HUES48 (cell line): Measurements from ENCODE around the gene OST4.

Experiments used
- H3K27ac ChIP-seq: one replicate; pipeline ENCODE4 v1.7.0; 2013; ENCODE audit warnings: low read depth, low read length, inconsistent platforms
- H3K27me3 ChIP-seq: 2 replicates; pipeline ENCODE4 v1.6.1; 2013; ENCODE audit warnings: mild to moderate bottlenecking, low read length; ENCODE audit not compliant: control insufficient read depth, insufficient read depth
- H3K36me3 ChIP-seq: 2 replicates; pipeline ENCODE4 v1.6.1; 2013; ENCODE audit warnings: low read length; ENCODE audit not compliant: control insufficient read depth, insufficient read depth
- H3K4me1 ChIP-seq: 2 replicates; pipeline ENCODE4 v1.6.1; 2013; ENCODE audit warnings: mild to moderate bottlenecking, low read length; ENCODE audit not compliant: control insufficient read depth, insufficient read depth
- H3K4me3 ChIP-seq: 2 replicates; pipeline ENCODE4 v1.5.1; 2013; ENCODE audit warnings: mild to moderate bottlenecking, low read depth, low read length
- H3K9ac ChIP-seq: 2 replicates; pipeline ENCODE4 v1.6.1; 2013; ENCODE audit warnings: mild to moderate bottlenecking, low read depth, low read length, moderate library complexity
- H3K9me3 ChIP-seq: 2 replicates; pipeline ENCODE4 v1.6.1; 2013; ENCODE audit warnings: low read length; ENCODE audit not compliant: control insufficient read depth, insufficient read depth

The OST4 gene

DNA sequence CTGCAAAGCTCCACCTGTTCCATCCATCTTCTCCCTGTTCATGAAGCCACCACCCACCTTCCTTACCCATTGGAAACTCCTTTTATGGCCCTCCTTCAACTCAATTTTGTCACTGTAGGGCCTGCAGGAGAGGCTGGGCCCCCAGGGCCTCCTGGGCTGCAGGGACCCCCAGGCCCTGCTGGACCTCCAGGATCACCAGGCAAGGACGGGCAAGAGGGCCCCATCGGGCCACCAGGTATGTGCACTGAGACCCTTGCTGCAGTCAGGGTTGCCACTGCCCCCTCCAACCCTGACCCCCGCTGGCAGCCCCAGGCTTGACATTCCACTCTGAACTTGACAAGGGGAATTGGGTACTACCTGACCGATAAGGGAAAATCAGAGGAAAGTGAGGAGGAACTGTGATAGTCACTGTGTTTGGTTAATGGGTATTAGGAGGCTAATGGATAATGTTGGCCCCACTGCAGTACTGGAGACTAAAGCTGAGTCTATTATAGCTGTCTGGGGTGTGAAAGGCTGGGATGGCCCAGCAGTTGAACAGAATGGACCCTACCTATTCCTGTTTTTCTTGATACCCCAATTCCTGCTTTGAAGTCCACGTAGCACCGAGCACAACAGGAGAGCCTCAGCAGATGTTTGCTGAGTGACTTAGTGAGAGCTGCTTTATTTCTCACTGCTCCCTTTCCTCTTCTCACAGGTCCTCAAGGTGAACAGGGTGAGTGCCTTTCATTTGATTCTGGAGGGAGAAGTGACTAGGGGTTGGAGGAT is 13.0 kb upstream of the OST4 start:
- H3K9ac ChIP-seq: no peak overlapping the region

DNA sequence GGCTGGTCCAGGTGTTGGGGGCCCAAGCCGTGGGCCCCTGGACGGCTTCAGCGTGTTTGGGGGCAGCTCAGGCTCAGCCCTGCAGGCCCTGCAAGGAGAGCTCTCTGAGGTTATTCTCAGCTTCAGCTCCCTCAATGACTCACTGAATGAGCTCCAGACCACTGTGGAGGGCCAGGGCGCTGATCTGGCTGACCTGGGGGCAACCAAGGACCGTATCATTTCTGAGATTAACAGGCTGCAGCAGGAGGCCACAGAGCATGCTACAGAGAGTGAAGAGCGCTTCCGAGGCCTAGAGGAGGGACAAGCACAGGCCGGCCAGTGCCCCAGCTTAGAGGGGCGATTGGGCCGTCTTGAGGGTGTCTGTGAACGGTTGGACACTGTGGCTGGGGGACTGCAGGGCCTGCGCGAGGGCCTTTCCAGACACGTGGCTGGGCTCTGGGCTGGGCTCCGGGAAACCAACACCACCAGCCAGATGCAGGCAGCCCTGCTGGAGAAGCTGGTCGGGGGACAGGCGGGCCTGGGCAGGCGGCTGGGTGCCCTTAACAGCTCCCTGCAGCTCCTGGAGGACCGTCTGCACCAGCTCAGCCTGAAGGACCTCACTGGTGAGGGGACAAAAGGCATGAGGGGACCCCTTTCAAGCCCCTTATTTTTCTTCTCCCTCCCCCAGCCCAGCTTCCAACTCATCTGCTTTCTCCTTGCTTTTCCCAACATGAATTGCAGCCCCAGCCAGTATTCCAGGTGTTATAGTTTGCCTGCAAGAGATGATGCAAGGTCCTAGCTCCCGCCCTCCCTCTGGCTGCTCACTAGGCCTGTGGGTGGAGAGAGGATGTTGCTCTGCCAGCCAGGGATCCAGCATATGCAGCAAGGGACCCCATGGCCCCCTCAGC is 12.2 kb upstream of the OST4 start:
- Histone ChIP-seq H3K27me3 (peaks cover 16% of the 10 kb centered on the region), H3K36me3 (no peaks in the 10 kb centered on the region), H3K4me3 (no peak overlapping the region), H3K9me3 (no peaks in the 10 kb centered on the region), H3K9ac (no peak overlapping the region), H3K27ac (no peak overlapping the region), H3K4me1 (peaks cover 11% of the 10 kb centered on the region)

More for the DNA sequence above, 13.0 kb upstream of the OST4 start:
- Histone ChIP-seq H3K9me3 (no peaks in the 10 kb centered on the region), H3K27me3 (peaks cover 16% of the 10 kb centered on the region), H3K27ac (no peak overlapping the region), H3K4me1 (peaks cover 8% of the 10 kb centered on the region; the same call in 1 of the 2 replicates), H3K4me3 (no peak overlapping the region), H3K36me3 (no peaks in the 10 kb centered on the region)

DNA sequence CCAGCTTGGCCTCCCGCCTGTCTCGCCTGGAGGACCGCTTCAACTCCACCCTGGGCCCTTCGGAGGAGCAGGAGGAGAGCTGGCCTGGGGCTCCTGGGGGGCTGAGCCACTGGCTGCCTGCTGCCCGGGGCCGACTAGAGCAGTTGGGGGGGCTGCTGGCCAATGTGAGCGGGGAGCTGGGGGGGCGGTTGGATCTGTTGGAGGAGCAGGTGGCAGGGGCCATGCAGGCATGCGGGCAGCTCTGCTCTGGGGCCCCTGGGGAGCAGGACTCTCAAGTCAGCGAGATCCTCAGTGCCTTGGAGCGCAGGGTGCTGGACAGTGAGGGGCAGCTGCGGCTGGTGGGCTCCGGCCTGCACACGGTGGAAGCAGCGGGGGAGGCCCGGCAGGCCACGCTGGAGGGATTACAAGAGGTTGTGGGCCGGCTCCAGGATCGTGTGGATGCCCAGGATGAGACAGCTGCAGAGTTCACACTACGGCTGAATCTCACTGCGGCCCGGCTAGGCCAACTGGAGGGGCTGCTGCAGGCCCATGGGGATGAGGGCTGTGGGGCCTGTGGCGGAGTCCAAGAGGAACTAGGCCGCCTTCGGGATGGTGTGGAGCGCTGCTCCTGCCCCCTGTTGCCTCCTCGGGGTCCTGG is 11.4 kb upstream of the OST4 start:
- peaks cover 15% of the 10 kb centered on the region for H3K4me1 ChIP-seq
- no peak overlapping the region for H3K9ac ChIP-seq

DNA sequence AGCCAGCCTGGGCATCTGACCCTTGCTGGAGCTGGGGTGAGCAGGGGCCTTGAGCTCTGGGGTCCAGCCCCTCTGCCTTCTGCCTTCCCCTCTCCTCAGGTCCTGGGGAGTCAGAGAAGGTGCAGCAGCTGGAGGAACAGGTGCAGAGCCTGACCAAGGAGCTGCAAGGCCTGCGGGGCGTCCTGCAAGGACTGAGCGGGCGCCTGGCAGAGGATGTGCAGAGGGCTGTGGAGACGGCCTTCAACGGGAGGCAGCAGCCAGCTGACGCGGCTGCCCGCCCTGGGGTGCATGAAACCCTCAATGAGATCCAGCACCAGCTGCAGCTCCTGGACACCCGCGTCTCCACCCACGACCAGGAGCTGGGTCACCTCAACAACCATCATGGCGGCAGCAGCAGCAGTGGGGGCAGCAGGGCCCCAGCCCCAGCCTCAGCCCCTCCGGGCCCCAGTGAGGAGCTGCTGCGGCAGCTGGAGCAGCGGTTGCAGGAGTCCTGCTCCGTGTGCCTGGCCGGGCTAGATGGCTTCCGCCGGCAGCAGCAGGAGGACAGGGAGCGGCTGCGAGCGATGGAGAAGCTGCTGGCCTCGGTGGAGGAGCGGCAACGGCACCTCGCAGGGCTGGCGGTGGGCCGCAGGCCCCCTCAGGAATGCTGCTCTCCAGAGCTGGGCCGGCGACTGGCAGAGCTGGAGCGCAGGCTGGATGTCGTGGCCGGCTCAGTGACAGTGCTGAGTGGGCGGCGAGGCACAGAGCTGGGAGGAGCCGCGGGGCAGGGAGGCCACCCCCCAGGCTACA is 10.7 kb upstream of the OST4 start:
- Histone ChIP-seq H3K4me1 (peaks cover 15% of the 10 kb centered on the region), H3K4me3 (no peak overlapping the region), H3K27ac (no peak overlapping the region), H3K9ac (no peak overlapping the region), H3K9me3 (no peaks in the 10 kb centered on the region), H3K27me3 (peaks cover 12% of the 10 kb centered on the region), H3K36me3 (no peaks in the 10 kb centered on the region)

More for the DNA sequence above, 11.4 kb upstream of the OST4 start:
- Histone ChIP-seq H3K9me3 (no peaks in the 10 kb centered on the region), H3K27ac (no peak overlapping the region), H3K27me3 (peaks cover 16% of the 10 kb centered on the region), H3K36me3 (no peaks in the 10 kb centered on the region), H3K4me3 (no peak overlapping the region)

DNA sequence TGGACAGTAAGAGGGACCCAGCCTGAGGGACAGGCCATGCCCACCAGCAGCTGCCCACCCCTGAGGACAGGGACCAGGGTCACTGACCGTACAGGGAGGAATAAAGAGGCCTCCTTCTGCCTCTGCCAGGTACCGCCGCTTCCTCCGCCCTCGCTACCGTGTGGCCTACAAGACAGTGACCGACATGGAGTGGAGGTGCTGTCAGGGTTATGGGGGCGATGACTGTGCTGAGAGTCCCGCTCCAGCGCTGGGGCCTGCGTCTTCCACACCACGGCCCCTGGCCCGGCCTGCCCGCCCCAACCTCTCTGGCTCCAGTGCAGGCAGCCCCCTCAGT is 9.1 kb upstream of the OST4 start:
- Histone ChIP-seq H3K36me3 (no peaks in the 10 kb centered on the region), H3K27me3 (peaks cover 10% of the 10 kb centered on the region), H3K9ac (no peak overlapping the region), H3K9me3 (no peaks in the 10 kb centered on the region), H3K27ac (no peak overlapping the region), H3K4me1 (peaks cover 15% of the 10 kb centered on the region), H3K4me3 (no peak overlapping the region)

DNA sequence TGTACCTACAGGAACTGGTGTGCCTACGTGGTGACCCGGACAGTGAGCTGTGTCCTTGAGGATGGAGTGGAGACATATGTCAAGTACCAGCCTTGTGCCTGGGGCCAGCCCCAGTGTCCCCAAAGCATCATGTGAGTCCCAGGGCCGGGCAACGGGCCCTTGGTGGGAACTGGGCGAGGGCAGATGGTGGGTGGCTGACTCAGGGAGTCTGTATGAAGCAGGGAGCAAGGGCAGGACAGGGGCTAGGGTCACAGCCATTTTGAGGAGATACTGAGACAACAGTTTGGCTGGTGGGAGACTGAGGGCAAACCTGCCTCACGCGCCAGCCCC is 8.7 kb upstream of the OST4 start:
- H3K36me3 ChIP-seq: no peaks in the 10 kb centered on the region
- no peak overlapping the region for H3K4me3 ChIP-seq
- peaks cover 6% of the 10 kb centered on the region; the same call in 1 of the 2 replicates for H3K27me3 ChIP-seq
- no peak overlapping the region for H3K27ac ChIP-seq
- peaks cover 11% of the 10 kb centered on the region for H3K4me1 ChIP-seq
- H3K9me3 ChIP-seq: no peaks in the 10 kb centered on the region
- no peak overlapping the region for H3K9ac ChIP-seq

DNA sequence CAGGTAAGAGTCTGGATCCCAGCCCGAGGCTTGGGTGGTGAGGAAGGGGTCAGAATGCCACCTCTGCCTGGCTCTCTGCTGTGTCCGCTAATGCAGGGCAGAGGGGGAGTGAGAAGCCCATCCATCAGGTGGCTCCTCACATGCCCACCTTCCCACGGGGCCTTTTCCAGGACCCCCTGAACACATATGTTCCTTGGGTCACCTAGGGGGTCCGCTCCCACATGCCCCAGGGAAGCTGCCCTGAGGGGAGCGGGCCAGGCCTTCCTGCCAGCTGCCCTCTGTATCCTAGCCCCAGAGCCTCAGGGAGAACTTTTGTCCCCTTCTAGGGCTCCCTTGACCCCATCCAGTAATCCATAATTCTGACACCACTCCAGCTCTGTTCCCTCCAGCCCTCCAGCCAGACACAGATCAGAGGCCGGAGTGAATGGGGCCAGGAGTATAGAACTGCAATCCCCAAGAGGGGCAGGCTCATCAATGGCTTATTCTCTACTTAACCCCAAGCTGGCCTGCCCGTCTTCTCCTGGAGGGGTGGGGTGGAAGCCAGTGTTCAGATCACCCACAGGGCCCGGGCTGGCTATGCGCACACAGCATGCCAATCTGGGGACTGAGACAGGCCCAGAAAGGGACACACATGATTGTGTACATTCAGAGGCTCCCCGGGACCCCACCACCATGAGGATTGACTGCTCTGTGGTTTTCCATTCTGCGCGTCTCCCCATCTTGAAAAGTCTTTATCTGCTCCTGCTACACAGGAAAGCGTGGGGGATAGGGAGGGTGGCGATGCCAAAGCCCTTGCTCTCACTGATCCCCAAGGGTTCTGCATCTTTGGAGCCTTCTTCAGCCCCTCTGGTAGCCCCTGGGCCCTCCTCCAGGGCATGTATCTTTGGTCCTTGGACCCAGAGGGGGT is 8.0 kb upstream of the OST4 start:
- Histone ChIP-seq H3K4me3 (no peak overlapping the region), H3K9me3 (no peaks in the 10 kb centered on the region), H3K36me3 (no peaks in the 10 kb centered on the region), H3K4me1 (peaks cover 10% of the 10 kb centered on the region), H3K27me3 (no peaks in the 10 kb centered on the region; the same call in 1 of the 2 replicates), H3K27ac (no peak overlapping the region), H3K9ac (no peak overlapping the region)

DNA sequence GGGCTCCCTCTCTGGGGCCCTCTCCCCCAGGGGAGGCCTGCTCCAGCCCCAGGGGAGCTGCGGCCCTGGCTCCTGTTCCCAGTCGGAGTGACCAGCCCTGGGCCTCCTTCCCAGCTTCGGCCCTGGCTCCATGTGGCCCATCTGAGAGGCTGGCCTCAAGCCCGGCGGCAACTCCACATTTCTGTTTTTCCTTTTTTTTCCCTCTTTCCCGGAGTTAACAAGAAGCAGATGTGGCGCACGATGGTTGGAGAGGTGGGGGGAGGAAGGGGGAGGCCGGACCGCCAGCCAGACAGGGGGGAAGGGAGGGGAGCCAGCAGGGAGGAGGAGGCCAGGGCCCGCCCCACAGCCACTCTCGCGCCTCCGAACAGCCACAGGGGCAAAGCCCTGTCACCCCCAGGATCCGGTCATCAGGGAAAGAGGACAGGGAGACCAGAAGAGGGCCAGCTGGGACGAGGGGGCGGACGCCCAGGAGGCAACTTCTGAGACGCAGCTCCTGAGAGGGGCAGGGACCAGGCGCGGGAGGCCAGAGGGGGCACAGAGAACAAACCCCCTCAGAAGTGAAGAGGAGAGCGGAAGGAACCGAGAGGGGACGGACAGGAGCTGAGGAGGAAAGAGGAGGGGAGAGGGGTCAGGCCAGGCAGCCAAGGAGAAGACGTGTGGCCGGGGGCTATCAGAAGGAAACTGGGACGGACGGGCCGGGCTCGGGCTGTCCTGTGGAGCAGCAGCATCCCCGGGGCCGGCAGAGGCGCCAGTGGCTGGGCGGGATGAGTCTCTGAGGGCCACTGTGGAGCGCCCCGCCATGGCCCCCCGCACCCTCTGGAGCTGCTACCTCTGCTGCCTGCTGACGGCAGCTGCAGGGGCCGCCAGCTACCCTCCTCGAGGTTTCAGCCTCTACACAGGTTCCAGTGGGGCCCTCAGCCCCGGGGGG is 7.1 kb upstream of the OST4 start, which contains the start of gene EMILIN1:
EMILIN1 (plus strand) TSS at position 349 of the 928 bp plus-strand sequence; CDS start at position 800, 451 bp downstream.
- no peak within 1 kb of the TSS for H3K27ac ChIP-seq
- no peaks in the 10 kb centered on the region for H3K36me3 ChIP-seq
- no peaks in the 10 kb centered on the region for H3K27me3 ChIP-seq
- H3K4me1 ChIP-seq: peaks cover 10% of the 10 kb centered on the region
- H3K9me3 ChIP-seq: no peaks in the 10 kb centered on the region
- H3K9ac ChIP-seq: no peak within 1 kb of the TSS
- no peak within 1 kb of the TSS for H3K4me3 ChIP-seq

DNA sequence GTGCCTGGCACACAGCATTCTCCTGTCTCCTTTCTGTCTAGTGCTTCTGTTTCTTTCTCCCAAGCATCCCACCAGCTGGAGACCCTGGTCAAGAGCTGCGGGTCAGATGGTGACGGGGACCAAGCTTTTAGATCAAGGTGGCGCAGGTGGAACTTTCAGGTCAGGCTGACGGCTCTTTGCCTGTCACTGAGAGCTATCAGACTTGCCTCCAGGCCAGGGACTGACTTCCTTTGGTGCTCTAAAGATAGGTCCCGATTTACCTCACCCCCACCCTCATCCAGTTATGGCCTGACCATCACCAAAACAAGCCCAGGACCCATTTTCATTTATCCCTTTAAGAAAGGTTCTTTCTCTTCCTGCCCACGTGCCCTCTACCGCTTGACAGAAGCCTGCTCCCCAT is 5.8 kb upstream of the OST4 start:
- H3K36me3 ChIP-seq: no peaks in the 10 kb centered on the region
- peaks cover 16% of the 10 kb centered on the region for H3K4me1 ChIP-seq
- H3K27me3 ChIP-seq: no peaks in the 10 kb centered on the region
- H3K9ac ChIP-seq: no peak overlapping the region
- H3K4me3 ChIP-seq: no peak overlapping the region
- H3K27ac ChIP-seq: no peak overlapping the region
- H3K9me3 ChIP-seq: no peaks in the 10 kb centered on the region
